Activated CD8-positive, alpha-beta T cell treated with anti-CD3 and anti-CD28 coated beads for 36 hours (primary cell): Measurements from ENCODE around the gene ARHGAP22. TPM values are rescaled to one million over a fixed set of nuclear protein-coding genes. Genes with fewer than 3 reads are reported as not detected.

ENCODE experiments used
- ATAC-seq: fragments of 200-7000 bp; cut with Tn5 transposase; one replicate; pipeline ENCODE4 v1.10.0; 2021; ENCODE audit warnings: mild to moderate bottlenecking, moderate library complexity
- CTCF ChIA-PET: fragments of 350-600 bp; sonication (Branson Sonifier 250); formaldehyde crosslinking; loops from one replicate; lab custom pipeline; 2021; ENCODE audit warnings: antibody characterized with exemption; lab: Charles Lee
- POLR2A ChIA-PET: fragments of 350-600 bp; sonication (Branson Sonifier 250); formaldehyde crosslinking; loops from one replicate; lab custom pipeline; 2021; ENCODE audit warnings: antibody characterized with exemption; lab: Charles Lee
- DNase-seq: peaks from one replicate; pipeline ENCODE4 v3.0.0-alpha.2; 2020
- H3K27ac Mint-ChIP-seq: one replicate; pipeline ENCODE4 v1.8.0; 2021; ENCODE audit warnings: mild to moderate bottlenecking, mixed read lengths
- H3K27me3 Mint-ChIP-seq: one replicate; pipeline ENCODE4 v1.8.0; 2021; ENCODE audit warnings: mixed read lengths
- H3K36me3 Mint-ChIP-seq: one replicate; pipeline ENCODE4 v1.8.0; 2021; ENCODE audit warnings: low read depth, mixed read lengths
- H3K4me1 Mint-ChIP-seq: one replicate; pipeline ENCODE4 v1.8.0; 2021; ENCODE audit warnings: low read depth, mixed read lengths
- H3K4me3 Mint-ChIP-seq: one replicate; pipeline ENCODE4 v1.8.0; 2021; ENCODE audit warnings: mild to moderate bottlenecking, moderate library complexity, mixed read lengths
- H3K9me3 Mint-ChIP-seq: one replicate; pipeline ENCODE4 v1.8.0; 2021; ENCODE audit warnings: mixed read lengths
- CTCF ChIP-seq: fragments of 200-600 bp; IDR thresholded peaks from one replicate; pipeline ENCODE4 v1.8.0; 2022; ENCODE audit warnings: antibody characterized with exemption, mild to moderate bottlenecking
- intact Hi-C: fragments of 100-400 bp; cut with micrococcal nuclease; formaldehyde crosslinking; loops from one replicate; pipeline ENCODE4 v1.10.0; 2022
- total RNA-seq, 2 experiments: library from RNA; stranded (reverse); gene quantifications; one replicate each; pipeline ENCODE4 v1.2.3, GENCODE V29; 2021

ARHGAP22 gene
- total RNA-seq, 2 experiments from 2014 or later, result not detected

- no peak overlapping the region for H3K27ac Mint-ChIP-seq
- DNase-seq, result no peak
- ChIA-PET POLR2A (no interaction called here), CTCF (no interaction called here)
- H3K4me1 Mint-ChIP-seq, result no peaks in the 10 kb centered on the region
- no peaks in the 10 kb centered on the region for H3K27me3 Mint-ChIP-seq
- no peak overlapping the region for H3K4me3 Mint-ChIP-seq
- H3K9me3 Mint-ChIP-seq, result no peaks in the 10 kb centered on the region
- intact Hi-C loops, result no loop called here
- no peak for TF ChIP-seq CTCF
- no peaks in the 10 kb centered on the region for H3K36me3 Mint-ChIP-seq
- ATAC-seq, result no peak
These were observed 127.7 kb downstream of the ARHGAP22 start for GRCh38 chr10:48477141-48477540.

GRCh38 chr10:48476279-48476982 lies 128.4 kb downstream of the ARHGAP22 start:
- no peaks in the 10 kb centered on the region for H3K9me3 Mint-ChIP-seq
- no peaks in the 10 kb centered on the region for H3K36me3 Mint-ChIP-seq
- CTCF ChIA-PET, result no interaction called here
- no peaks in the 10 kb centered on the region for H3K27me3 Mint-ChIP-seq
- POLR2A ChIA-PET, result interaction anchor here (1.1 kb wide), 1 partner anchor 13 kb away, joined by 3 read pairs; no protein-coding TSS in a partner anchor
- no peaks in the 10 kb centered on the region for H3K4me1 Mint-ChIP-seq
- no peak overlapping the region for H3K27ac Mint-ChIP-seq
- no peak for DNase-seq
- intact Hi-C loops, result no loop called here
- no peak for ATAC-seq
- TF ChIP-seq CTCF, result no peak
- H3K4me3 Mint-ChIP-seq, result no peak overlapping the region

- TF ChIP-seq CTCF, result no peak
- H3K9me3 Mint-ChIP-seq, result no peaks in the 10 kb centered on the region
- H3K4me1 Mint-ChIP-seq, result no peaks in the 10 kb centered on the region
- intact Hi-C loops, result no loop called here
- no peak overlapping the region for H3K27ac Mint-ChIP-seq
- no peaks in the 10 kb centered on the region for H3K27me3 Mint-ChIP-seq
- CTCF ChIA-PET, result no interaction called here
- H3K4me3 Mint-ChIP-seq, result no peak overlapping the region
- no peak for DNase-seq
- no peak for ATAC-seq
- no peaks in the 10 kb centered on the region for H3K36me3 Mint-ChIP-seq
- POLR2A ChIA-PET, result interaction anchor here (1.1 kb wide), 1 partner anchor 13 kb away, joined by 3 read pairs; no protein-coding TSS in a partner anchor
These were observed 129.0 kb downstream of the ARHGAP22 start for GRCh38 chr10:48475943-48476278.

GRCh38 chr10:48474765-48475365 lies 130.0 kb downstream of the ARHGAP22 start:
- ATAC-seq (no peak), DNase-seq (no peak)
- CTCF ChIA-PET, result no interaction called here
- no peak for TF ChIP-seq CTCF
- intact Hi-C loops, result no loop called here
- Mint-ChIP-seq H3K4me3 (no peak overlapping the region), H3K36me3 (no peaks in the 10 kb centered on the region), H3K27ac (no peak overlapping the region), H3K27me3 (no peaks in the 10 kb centered on the region), H3K4me1 (no peaks in the 10 kb centered on the region), H3K9me3 (no peaks in the 10 kb centered on the region)
- POLR2A ChIA-PET, result interaction anchor here (1.2 kb wide), 1 partner anchor 12 kb away, joined by 3 read pairs; no protein-coding TSS in a partner anchor

GRCh38 chr10:48473704-48474103 lies 131.2 kb downstream of the ARHGAP22 start:
- POLR2A ChIA-PET, result interaction anchor here (1.2 kb wide), 1 partner anchor 11 kb away, joined by 3 read pairs; no protein-coding TSS in a partner anchor
- intact Hi-C loops, result no loop called here
- Mint-ChIP-seq H3K27me3 (no peaks in the 10 kb centered on the region), H3K4me1 (no peaks in the 10 kb centered on the region), H3K36me3 (no peaks in the 10 kb centered on the region), H3K9me3 (no peaks in the 10 kb centered on the region), H3K4me3 (no peak overlapping the region), H3K27ac (no peak overlapping the region)
- no peak for ATAC-seq
- CTCF ChIA-PET, result no interaction called here
- no peak for TF ChIP-seq CTCF
- DNase-seq, result no peak
